ENCODE results near the gene TRIM36. TPM values are rescaled to one million over a fixed set of nuclear protein-coding genes. Genes with fewer than 3 reads are reported as not detected.

Gene TRIM36
- total and polyA plus RNA-seq, 2 donors (not counting 1 experiment from before 2014, with no cell fraction given): 0.22 to 1.6 TPM

DNA sequence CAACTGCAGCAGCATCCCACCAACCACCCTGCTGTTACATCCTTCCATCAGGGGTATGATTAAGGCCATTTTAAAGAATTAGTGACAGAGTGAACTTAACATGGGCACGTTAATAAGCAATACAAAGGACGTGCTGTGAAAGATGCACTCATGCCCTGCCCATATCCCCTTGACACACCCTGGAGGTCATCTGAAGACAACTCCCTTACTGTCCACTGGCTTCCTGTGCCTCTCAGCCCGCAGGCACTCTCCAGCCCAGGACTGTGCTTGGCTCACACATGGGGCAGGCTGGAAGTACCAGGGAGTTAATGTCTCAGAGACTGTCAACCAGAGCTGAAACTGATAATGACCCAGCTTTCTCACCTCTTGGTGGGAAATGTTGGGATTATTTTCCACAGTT, 81.8 kb downstream of the TRIM36 start:
- Histone ChIP-seq H3K9ac (ENCODE audit: low read length) (no peak overlapping the region), H3K9me3 (ENCODE audit: control extremely low read depth in 1 of 3, control insufficient read depth in 2 of 3, insufficient read depth in 1 of 3, low read length in 2 of 3) (peaks cover 0 to 4% (median 2%) of the 10 kb centered on the region in 3 donors), H3K27ac (ENCODE audit: low read length in 2 of 2) (no peak overlapping the region), H3K27me3 (replicated peaks in 1 of 4; ENCODE audit: control extremely low read depth in 1 of 4, control insufficient read depth in 3 of 4, insufficient read depth in 4 of 4, low read length in 3 of 4) (peaks cover 0 to 11% (median 3%) of the 10 kb centered on the region in 4 experiments), H3K79me2 (ENCODE audit: control insufficient read depth, insufficient read depth, low read length) (no peaks in the 10 kb centered on the region), H2AFZ (ENCODE audit: insufficient read depth, low read depth, low read length, poor library complexity, severe bottlenecking) (no peak overlapping the region), H3K4me1 (ENCODE audit: control insufficient read depth in 2 of 2, insufficient read depth in 2 of 2, low read length in 2 of 2) (no peaks in the 10 kb centered on the region), H3K4me3 (ENCODE audit: control extremely low read depth in 1 of 5, extremely low read depth in 1 of 5, insufficient read depth in 1 of 5, low read depth in 2 of 5, low read length in 4 of 5) (no peak overlapping the region), H3K36me3 (replicated peaks in 1 of 2; ENCODE audit: control extremely low read depth in 1 of 2, control insufficient read depth in 1 of 2, extremely low read depth in 1 of 2, insufficient read depth in 2 of 2, low read length in 1 of 2) (no peaks in the 10 kb centered on the region), H3K4me2 (replicated peaks; ENCODE audit: low read depth, low read length, poor library complexity, severe bottlenecking) (no peak overlapping the region), H4K20me1 (ENCODE audit: control insufficient read depth, insufficient read depth, low read length, poor library complexity, severe bottlenecking) (no peaks in the 10 kb centered on the region)
- CTCF ChIA-PET: no interaction called here
- POLR2A ChIA-PET: no interaction called here
- Mint-ChIP-seq H3K27me3 (peaks cover 28% of the 10 kb centered on the region), H3K9me3 (ENCODE audit: insufficient read depth) (no peaks in the 10 kb centered on the region), H3K27ac (no peak overlapping the region), H3K4me3 (no peak overlapping the region), H3K4me1 (no peaks in the 10 kb centered on the region)
- DNase-seq (no peak), ATAC-seq (ENCODE audit: low read depth) (no peak)
- 92% methylated on average over 3 of the region's 3 CpGs for WGBS (ENCODE audit: insufficient coverage)
- intact Hi-C loops (cut with micrococcal nuclease): no loop called here
- TF ChIP-seq, protein P1, sequence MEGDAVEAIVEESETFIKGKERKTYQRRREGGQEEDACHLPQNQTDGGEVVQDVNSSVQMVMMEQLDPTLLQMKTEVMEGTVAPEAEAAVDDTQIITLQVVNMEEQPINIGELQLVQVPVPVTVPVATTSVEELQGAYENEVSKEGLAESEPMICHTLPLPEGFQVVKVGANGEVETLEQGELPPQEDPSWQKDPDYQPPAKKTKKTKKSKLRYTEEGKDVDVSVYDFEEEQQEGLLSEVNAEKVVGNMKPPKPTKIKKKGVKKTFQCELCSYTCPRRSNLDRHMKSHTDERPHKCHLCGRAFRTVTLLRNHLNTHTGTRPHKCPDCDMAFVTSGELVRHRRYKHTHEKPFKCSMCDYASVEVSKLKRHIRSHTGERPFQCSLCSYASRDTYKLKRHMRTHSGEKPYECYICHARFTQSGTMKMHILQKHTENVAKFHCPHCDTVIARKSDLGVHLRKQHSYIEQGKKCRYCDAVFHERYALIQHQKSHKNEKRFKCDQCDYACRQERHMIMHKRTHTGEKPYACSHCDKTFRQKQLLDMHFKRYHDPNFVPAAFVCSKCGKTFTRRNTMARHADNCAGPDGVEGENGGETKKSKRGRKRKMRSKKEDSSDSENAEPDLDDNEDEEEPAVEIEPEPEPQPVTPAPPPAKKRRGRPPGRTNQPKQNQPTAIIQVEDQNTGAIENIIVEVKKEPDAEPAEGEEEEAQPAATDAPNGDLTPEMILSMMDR (IDR thresholded peaks at IDR 0.05): no peak
- no peak for TF ChIP-seq EZH2 (IDR thresholded peaks at IDR 0.05; ENCODE audit: borderline replicate concordance, insufficient read depth, low read depth, low read length, poor library complexity, severe bottlenecking)

DNA sequence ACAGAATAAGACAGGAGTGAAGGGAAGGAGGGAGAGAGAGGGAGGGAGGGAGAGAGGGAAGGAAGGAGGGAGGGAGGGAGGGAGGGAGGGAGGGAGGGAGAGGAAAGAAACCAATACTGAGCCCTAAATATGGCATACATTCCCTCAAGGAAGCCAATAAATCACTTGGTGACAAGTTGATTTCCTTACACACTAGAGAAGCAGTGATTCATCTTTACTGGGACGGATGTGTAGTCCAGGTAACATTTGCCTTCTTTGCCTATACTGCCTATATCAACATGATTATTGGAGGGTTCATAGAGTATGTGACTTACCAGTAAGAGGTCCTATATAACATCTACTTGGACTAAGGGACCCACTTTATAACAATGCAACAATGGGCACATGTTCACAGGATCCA, 83.2 kb downstream of the TRIM36 start:
- no peak for DNase-seq
- Mint-ChIP-seq H3K4me1 (no peaks in the 10 kb centered on the region), H3K27ac (no peak overlapping the region), H3K9me3 (ENCODE audit: insufficient read depth) (no peaks in the 10 kb centered on the region), H3K27me3 (peaks cover 33% of the 10 kb centered on the region), H3K4me3 (no peak overlapping the region)
- H3K4me3 ChIP-seq (ENCODE audit: control extremely low read depth in 1 of 5, extremely low read depth in 1 of 5, insufficient read depth in 1 of 5, low read depth in 2 of 5, low read length in 4 of 5): no peak overlapping the region
- H3K9ac ChIP-seq (ENCODE audit: low read length): no peak overlapping the region
- H3K36me3 ChIP-seq (replicated peaks in 1 of 2; ENCODE audit: control extremely low read depth in 1 of 2, control insufficient read depth in 1 of 2, extremely low read depth in 1 of 2, insufficient read depth in 2 of 2, low read length in 1 of 2): no peaks in the 10 kb centered on the region
- POLR2A ChIA-PET: no interaction called here
- CTCF ChIA-PET: no interaction called here
- no peaks in the 10 kb centered on the region for H4K20me1 ChIP-seq (ENCODE audit: control insufficient read depth, insufficient read depth, low read length, poor library complexity, severe bottlenecking)
- no peak for TF ChIP-seq EZH2 (IDR thresholded peaks at IDR 0.05; ENCODE audit: borderline replicate concordance, insufficient read depth, low read depth, low read length, poor library complexity, severe bottlenecking)
- TF ChIP-seq, protein P1 (IDR thresholded peaks at IDR 0.05): no peak
- no CpG with 5 or more reads among the region's 1 CpG for WGBS (ENCODE audit: insufficient coverage)
- no peak for ATAC-seq (ENCODE audit: low read depth)
- no peaks in the 10 kb centered on the region for H3K4me1 ChIP-seq (ENCODE audit: control insufficient read depth in 2 of 2, insufficient read depth in 2 of 2, low read length in 2 of 2)
- intact Hi-C loops (cut with micrococcal nuclease): no loop called here
- no peak overlapping the region for H3K27ac ChIP-seq (ENCODE audit: low read length in 2 of 2)
- peaks cover 0 to 4% (median 2%) of the 10 kb centered on the region in 3 donors for H3K9me3 ChIP-seq (ENCODE audit: control extremely low read depth in 1 of 3, control insufficient read depth in 2 of 3, insufficient read depth in 1 of 3, low read length in 2 of 3)
- H3K4me2 ChIP-seq (replicated peaks; ENCODE audit: low read depth, low read length, poor library complexity, severe bottlenecking): no peak overlapping the region
- no peak overlapping the region for H2AFZ ChIP-seq (ENCODE audit: insufficient read depth, low read depth, low read length, poor library complexity, severe bottlenecking)
- H3K27me3 ChIP-seq (replicated peaks in 1 of 4; ENCODE audit: control extremely low read depth in 1 of 4, control insufficient read depth in 3 of 4, insufficient read depth in 4 of 4, low read length in 3 of 4): peaks cover 0 to 14% (median 3%) of the 10 kb centered on the region in 4 experiments
- H3K79me2 ChIP-seq (ENCODE audit: control insufficient read depth, insufficient read depth, low read length): no peaks in the 10 kb centered on the region

All from B cell (primary cell).